NCI-H2196 (cell line): ENCODE results near the gene PTPRG.
A peak's percentile ranks its signal among the peaks of the same experiment; 100 is the strongest.

Source experiments
- DNase-seq: peaks from one replicate; lab custom pipeline; 2025; ENCODE audit not compliant: unreplicated experiment; lab: John Stamatoyannopoulos, UW

PTPRG gene

DNA sequence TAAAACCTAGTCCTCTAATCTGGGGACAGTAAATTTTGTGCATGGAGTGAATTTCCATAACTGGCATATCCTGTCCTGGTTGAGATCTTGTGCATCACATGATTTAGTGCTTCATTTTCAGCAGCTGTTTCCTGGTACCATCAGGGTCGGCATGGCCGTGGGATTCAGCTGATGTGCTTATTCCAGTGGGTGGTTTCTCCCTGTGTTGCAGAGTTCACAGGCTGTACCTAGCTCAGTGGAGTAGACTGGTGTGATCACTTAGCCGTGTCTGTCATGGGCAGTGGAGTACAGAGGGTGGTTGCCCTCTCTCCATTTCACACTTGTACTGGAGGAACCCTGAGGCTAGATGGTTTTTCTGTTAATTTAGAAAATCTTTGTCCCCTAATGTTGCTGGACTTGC, 228.5 kb downstream of the PTPRG start:
- no peak for DNase-seq

DNA sequence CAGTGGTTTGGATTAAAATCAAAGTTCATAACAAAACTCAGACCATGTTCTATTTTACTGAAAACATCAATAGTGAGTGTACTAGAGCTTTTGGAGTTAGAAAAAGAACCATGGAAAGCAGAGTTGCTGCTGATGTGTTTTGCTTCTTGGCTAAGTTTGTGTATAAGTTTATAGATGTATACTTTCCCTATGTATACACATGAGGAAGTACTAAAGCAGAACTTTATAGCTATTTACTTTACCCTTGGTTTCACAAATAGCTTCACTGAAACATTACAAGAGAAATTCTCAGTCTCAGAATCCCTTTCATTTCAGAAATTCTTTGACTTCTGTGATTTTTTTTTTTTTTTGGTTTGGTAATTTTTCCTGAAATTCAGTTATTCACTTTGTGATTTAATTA, 229.0 kb downstream of the PTPRG start:
- no peak for DNase-seq

DNA sequence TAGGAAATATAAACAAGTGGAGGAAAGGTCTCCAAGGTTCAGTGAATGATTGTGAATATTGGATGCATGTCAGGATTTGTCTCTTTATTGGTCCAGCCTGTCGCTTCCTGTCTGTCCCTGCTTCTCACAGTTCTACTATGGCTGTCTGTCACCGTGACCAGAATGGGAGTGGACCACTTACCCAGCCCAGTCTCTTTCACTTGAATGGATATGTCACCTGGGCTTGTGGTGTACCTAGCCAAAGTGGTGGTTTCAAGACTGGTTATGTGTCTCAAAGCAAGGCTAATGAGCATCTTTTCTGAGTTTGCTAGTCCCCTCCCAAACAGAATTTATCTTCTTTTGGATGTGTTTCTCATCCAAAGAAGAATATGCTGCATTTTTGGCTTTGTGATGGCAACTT, 231.7 kb downstream of the PTPRG start:
- no peak for DNase-seq

DNA sequence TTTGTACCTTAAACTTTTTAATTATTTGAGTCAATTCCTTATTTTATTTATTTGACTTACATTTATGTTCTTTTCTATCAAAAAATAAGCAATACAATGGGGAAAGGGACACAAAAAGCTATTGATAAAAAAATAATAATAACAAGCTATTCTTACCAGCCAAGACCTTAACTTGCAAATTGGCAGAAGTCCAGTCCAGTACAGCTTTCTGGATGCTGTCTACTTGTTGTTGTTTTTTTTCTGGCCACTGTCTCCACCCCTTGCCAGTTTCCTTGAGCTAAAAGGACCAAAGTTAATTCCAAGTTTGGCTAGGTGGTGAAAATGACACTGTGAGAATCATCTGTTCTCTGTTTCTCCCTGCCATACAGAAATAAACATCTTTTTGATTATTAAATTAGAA, 232.2 kb downstream of the PTPRG start:
- DNase-seq, result no peak

DNA sequence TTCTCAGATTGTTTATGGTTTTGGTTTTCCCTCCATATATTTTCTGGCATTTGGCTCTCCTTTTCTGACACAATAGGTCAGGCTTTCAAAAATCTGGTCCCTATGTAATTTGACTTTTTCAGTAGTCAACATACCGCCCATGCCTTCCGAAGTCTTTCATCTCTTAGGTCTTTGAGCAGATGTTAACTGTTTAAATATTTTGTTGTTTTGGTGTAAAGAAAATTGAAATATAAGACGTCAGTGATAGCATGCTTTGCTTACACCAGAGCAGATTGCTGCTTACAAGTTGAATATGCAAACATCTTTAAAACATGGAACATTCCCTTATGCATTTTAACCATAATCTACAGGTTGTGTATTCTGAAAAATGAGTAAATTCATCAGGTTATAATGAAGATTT, 233.0 kb downstream of the PTPRG start:
- no peak for DNase-seq

DNA sequence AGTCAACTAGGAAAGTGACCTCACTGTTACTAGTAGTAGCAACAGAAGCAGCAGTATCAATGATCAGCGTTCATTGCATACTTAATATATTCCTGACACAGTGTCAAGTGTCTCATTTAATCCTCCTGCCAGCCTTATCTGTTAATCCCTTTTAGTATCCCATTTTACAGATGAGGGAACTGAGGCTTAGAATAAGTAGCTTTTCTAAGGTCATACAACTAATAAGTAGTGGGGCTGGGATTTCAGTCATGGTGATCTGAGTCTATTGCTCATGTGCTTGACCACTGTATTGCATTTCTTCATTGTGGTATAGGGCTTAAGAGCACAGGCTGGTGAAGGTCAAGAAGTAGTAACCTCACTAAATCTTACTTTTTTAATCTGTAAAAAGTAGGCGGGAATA, 233.6 kb downstream of the PTPRG start:
- no peak for DNase-seq

DNA sequence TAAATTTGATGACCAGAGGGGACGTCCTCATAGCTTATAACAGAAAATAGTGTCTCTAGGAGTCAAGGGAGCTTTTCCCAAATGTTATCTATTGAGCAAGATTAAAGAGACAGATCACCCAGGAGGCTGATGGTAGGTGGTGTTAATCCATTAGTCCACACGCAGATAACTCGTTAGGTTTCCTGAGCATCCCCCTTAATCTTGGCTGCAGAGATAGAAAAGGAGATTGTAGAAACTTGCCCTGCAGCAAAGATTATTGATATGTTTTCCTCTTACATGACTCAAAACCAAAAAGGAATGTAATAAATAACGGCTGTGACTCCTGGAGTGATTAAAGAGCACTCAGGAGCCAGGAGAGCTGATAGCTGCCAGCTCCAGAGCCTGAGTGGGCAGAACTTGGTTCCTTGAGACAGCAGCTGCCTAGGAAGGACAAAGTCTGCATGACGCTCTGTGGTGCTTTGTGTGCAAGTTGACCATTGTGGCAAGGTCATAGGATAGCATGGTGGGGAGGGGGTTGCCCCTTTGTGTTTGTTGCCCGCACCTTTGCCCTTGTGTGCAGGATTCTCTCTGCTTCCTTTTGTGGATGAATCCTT, 234.8 kb downstream of the PTPRG start:
- DNase-seq, result no peak

DNA sequence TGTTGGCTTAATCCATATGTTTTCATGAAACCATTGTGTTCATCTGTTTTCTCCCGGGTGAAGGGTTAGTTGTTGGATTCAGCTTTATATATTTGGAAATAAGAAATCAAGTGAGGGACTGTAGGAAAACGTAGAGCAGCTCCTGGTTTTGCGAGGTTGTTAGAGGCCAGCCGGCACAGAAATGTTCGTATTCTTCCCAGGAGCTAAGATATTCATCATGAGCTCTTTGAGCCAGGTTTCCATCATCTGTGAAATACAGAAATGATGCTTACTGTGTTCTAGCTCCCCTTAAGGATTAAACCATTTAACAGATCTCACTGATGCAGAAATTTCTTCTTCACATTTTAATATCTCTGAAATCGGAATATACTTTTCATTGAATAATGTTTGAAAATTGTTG, 235.5 kb downstream of the PTPRG start:
- DNase-seq, result no peak

DNA sequence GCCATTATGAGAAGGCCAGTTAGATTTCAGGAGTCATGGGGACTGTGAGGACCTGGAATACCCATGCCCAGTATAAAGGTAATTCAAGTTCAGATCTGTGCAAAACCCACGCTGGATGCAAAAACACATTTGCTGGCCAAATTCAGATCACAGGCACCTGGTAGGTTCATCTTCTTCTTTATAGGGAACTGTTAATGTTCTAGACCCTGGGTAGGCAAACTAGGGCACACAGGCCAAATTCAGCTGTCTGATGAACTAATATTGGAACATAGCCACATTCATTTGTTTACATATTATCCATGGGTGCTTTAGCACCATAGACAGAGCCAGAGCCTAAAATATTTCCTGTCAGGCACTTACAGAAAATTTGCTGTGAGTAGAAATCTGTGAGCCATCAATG, 241.4 kb downstream of the PTPRG start:
- peak; percentile 15 for DNase-seq

DNA sequence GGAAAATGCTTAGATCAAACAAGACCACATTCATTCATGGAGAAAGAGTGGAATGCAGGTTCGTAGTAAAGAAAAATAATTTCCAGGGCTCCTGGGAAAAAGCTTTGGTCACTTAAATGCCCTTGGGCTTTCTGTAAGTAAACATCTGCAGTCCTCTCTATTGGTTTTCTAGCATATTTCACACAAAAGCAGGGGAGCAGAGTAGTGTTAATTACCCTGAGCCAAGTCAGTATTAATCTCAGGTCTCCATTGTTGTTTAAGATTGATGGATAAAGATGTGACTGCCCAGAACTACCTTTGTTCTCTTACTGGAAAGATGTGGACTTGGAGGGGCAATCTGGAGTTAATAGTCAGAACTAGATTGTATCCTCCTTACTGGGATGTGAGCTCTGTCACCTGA, 242.6 kb downstream of the PTPRG start:
- no peak for DNase-seq

DNA sequence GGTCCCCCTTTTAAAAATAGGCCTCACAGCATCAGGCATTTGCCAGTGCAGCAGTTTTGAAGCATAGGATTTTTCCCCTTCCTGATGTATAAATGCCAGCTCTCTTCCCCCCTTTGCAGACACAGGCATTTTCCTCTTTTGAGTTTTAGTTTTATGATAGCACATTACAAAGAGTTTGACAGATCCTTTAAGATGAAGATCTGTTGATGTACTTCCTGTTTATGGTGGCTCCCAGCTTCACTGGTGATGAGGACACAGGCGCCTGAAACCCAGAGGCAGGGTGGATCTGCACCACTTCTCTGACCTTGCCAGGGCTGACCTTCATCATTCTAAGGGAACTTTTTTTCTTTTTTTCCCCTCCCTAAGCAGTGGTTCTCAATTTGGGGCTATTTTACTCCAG, 243.4 kb downstream of the PTPRG start:
- DNase-seq, result no peak

DNA sequence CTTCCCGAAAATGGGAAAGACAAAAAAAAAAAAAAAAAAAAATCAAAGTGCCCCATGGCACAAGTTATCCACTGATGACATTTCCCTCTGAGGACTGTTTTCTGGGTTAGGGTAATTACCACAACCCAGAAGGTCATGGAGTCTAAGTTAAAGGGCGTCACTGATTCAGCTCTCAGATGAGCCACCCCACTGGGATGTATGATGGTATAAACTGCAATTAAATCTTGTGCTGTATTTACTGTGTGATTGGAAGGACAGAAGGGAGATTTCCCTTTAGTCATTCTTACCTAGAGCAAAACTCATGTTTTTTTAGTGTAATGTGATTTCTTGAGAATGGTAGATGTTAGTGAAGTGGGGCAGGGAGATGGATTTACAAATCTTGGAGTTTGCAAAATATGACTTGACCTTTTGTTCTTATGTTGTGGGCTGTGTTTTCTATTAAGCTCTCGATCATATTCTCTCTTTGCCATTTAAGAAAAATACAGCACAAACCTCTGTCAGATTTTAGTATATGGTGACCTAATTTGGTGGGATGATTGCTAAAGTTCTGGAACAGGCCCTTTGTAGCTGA, 244.2 kb downstream of the PTPRG start:
- DNase-seq, result no peak

DNA sequence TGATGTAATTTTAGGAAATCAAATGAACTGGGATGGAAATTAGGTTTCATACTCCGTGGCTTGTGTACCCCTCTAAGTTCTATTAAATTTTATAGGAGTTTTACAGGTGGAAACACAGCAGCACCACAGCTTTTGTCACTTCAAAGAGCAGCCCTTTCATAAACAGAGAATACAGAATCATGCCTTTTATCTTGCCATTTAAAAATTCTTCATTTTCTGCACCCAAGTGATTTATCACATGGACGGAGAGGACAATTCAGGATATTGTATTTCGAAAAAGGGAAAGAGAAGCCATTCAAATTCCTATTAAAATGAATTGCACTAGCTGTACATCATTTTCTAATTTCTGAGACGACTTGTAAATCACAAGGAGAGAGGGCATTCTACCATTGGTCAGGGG, 245.4 kb downstream of the PTPRG start:
- DNase-seq, result no peak

DNA sequence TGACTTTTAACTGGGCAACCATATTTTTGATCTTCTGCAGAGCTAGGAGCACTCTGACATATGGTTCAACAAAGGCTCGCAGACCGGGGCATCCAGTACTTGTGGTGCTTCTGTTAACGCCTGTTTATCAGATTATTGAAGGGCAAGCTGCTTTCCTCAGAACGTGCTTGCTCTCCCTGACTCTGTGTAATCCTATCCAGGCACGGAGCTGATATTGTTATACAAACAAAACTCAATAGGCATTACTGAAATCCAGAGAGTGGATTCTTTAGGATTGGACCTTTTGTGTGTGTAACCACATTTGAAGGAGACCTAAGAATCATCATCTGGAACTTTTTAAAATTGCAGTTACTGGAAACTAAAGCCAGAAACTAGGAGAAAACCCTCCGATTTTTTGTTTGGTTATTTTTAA, 246.5 kb downstream of the PTPRG start:
- DNase-seq, result peak; percentile 1

DNA sequence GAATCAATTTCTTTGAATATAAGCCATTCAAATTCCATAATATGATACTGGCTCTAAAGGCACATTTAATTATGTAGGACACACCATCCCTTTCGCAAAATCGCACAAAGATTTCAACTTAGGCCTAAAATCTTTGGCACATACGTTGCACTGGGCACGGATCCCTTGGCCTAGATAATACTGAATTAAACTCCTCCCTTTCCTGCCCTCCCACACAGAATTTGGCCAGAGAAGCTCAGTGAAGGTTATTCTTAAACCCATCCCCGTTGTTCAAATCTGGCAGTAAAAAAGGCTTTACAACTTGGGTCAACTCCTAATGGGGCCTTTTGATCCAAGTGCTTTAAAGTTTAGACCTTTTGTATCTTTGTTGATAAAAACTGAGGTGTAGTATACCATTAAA, 247.2 kb downstream of the PTPRG start:
- DNase-seq, result peak; percentile 0

DNA sequence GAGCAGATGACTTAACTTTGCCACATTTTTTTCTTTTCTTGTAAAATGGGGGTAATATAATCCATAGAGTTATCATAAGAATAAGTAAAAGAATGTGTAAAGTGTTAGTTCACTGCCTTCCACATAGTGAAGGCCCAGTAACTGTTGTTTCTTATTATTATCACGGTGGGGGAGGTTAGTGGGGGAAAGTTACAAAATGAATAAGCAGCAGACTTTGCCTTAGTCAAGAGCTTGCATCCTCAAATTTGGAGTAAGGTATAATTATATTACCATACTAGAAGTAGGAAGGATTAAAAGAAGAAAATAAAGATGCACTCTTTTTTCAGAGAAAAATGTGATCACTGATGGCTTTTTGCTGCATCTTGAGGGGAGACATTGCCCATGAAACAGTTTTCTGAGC, 247.6 kb downstream of the PTPRG start:
- DNase-seq, result no peak

DNA sequence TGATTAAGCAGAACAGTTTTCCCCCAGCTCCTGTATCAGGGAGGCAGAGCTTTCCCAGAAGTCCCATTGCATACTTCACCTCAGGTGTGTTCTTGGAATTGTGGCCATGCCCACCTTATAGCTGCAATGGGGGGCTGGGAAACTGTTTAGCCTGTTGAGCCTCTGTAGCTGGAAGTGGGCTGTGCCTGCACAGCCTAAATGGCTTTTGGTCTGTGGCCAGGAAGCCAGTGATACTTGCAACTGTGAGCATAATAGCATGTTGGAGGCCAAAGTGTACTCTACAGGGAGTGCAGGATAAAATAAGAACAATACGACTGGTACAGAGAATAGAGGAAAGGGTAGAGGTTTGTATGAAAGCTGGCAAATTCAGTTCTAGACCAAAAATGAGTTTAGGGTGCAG, 248.5 kb downstream of the PTPRG start:
- peak; percentile 6 for DNase-seq

DNA sequence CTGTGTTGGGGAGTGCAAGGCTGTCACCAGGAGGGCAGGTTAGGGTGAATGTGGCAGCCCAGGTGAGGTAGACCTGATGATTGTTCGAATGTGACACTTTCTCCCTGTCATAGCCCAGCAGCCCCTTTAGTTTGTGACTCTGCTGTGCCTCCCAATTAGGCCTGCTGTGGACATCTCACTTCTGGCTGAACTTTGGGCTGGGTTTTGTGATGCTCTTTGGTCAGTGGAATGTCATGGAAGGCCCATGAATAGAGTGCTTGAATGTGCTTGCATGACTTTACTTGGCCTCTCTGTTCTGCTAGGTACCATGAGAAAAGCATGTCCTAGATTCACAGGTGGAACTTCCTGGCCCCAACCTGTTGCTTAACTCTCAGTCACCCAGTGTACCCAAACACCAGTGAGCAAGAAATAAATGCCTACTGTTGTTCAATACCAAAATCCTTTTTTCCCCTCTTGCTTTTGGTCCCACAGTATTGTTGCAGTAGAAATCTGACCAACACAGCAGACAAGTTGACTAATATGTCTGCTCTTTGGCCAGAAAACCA, 249.7 kb downstream of the PTPRG start:
- DNase-seq, result no peak

DNA sequence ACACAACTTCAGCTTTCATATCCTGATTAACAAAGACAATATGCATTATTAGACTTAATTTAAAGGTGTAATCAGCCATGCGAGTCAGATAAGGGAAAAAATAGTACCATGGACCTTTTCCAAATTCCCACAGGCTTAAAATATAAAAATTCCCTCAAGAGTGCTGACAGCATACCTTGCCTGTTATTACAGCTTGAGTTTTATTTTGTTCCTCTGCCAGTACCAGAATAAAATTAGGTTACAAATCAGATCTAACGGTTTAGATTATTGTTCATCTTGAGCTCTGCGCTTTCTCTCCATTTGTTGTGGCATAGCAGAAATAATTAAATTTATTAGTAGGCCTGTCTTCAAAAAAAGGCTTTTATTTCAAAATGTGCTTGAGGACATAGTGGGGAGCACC, 250.3 kb downstream of the PTPRG start:
- no peak for DNase-seq

DNA sequence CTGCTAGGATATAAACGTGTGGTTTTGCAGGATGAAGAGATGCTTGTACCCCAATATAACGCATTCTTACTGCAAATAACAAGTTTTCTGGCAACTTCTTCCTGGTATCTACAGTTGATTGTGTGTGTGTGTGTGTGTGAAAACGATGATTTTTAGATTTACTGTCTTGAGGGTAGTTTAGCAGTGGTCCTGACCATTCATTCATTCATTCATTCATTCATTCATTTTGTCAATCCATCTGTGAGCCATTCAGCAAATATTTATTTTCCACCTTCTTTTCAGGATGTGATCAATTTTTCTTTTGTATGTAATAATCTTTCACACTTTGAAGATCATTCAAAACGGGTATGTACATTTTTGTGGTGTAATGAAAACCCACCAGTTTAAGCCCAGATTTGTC, 250.7 kb downstream of the PTPRG start:
- no peak for DNase-seq

DNA sequence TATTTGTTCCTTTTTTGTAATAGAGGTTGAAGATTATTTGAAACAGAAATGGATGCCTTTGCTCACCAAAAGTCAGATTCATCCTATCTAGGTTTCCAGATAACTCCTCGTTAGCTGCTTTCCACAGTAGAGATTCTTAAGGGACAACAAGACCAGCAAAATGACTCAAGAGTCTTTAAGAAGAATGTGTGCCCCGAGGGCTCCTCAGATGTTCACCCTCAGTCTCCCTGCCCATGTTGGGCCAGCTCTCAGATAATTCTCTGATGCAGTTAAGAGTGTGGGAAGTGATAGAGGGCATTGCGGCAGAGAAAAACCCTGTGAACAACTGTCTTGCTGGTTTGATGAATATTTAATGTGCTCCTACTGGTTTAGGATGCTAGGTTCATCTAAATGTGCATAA, 251.1 kb downstream of the PTPRG start:
- no peak for DNase-seq

DNA sequence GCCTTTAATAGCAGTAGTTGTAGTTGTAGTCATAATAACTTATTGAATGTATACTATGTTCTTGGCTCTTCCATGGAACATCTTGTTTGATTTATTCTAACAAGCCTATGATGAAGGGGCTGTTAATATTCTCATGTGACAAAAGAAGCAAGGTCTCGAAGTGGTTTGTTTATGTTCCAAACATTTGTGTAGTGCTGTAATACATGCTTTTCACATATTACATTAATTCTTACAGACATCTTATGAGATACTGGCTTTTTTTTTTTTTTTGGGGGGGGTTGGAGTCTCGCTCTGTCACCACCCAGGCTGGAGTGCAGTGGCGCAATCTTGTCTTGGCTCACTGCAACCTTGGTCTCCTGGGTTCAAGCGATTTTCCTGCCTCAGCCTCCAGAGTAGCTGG, 252.3 kb downstream of the PTPRG start:
- DNase-seq, result no peak

DNA sequence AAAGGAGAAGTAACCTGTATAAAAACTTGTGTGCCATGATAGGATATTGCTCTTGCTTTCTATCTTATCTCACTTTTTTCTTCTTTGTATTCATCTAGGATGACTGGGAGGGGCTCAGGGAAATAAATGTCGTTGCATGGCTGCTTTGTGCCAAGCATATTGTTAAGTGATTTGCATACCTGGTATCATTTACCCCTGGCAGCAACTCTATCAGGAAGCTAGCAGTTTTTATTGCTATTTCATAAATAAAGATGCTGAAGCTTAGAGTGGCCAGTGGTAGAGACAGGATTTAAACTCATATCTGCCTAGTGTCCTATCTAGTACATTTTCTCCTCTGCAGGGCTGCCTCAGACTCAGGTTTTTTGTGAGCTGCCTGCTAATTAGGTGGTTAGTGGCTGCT, 253.3 kb downstream of the PTPRG start:
- peak; percentile 4 for DNase-seq
